ENCODE results near the gene ZBTB16.

The ZBTB16 gene

DNA sequence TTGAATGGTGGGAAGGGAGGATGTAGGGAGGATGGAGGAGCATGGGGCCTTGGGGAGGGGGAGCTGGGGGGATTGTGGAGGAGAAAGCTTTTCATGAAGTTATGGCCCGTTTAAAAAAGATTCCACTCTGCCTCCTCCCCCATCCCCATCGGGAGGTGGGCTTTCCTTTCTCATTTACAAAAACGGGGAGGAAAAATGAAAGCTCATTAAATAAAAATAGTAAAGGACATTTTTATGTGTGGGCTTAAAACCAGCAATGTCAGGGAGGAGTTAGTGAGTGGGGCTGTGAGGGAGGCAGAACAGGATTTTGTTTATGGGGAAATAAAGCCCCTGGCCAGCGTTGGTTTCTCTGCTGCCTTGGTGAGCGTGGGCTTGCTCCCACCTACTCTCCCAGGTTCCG lies 83.2 kb downstream of the ZBTB16 start:
- no peak overlapping the region for H3K4me3 ChIP-seq (IDR thresholded peaks at IDR 0.05; ENCODE audit: insufficient read depth, low read depth, low read length)
- no peaks in the 10 kb centered on the region for H4K20me1 ChIP-seq (ENCODE audit: insufficient read depth)
- H3K9ac ChIP-seq, result no peak overlapping the region
- H3K36me3 ChIP-seq (ENCODE audit: insufficient read depth), result no peaks in the 10 kb centered on the region
- no peaks in the 10 kb centered on the region for H3K79me2 ChIP-seq (ENCODE audit: insufficient read depth, low read depth)
- TF ChIP-seq, protein P1, sequence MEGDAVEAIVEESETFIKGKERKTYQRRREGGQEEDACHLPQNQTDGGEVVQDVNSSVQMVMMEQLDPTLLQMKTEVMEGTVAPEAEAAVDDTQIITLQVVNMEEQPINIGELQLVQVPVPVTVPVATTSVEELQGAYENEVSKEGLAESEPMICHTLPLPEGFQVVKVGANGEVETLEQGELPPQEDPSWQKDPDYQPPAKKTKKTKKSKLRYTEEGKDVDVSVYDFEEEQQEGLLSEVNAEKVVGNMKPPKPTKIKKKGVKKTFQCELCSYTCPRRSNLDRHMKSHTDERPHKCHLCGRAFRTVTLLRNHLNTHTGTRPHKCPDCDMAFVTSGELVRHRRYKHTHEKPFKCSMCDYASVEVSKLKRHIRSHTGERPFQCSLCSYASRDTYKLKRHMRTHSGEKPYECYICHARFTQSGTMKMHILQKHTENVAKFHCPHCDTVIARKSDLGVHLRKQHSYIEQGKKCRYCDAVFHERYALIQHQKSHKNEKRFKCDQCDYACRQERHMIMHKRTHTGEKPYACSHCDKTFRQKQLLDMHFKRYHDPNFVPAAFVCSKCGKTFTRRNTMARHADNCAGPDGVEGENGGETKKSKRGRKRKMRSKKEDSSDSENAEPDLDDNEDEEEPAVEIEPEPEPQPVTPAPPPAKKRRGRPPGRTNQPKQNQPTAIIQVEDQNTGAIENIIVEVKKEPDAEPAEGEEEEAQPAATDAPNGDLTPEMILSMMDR (conservative IDR thresholded peaks at IDR 0.05; ENCODE audit: low read depth, low read length), result no peak
- no peak overlapping the region for H3K27ac ChIP-seq
- H3K4me2 ChIP-seq, result no peak overlapping the region
- H2AFZ ChIP-seq (ENCODE audit: low read depth), result no peak overlapping the region
- H3K4me1 ChIP-seq (ENCODE audit: low read depth, poor library complexity, severe bottlenecking), result no peaks in the 10 kb centered on the region
- no peaks in the 10 kb centered on the region for H3K27me3 ChIP-seq (ENCODE audit: insufficient read depth, low read depth)

DNA sequence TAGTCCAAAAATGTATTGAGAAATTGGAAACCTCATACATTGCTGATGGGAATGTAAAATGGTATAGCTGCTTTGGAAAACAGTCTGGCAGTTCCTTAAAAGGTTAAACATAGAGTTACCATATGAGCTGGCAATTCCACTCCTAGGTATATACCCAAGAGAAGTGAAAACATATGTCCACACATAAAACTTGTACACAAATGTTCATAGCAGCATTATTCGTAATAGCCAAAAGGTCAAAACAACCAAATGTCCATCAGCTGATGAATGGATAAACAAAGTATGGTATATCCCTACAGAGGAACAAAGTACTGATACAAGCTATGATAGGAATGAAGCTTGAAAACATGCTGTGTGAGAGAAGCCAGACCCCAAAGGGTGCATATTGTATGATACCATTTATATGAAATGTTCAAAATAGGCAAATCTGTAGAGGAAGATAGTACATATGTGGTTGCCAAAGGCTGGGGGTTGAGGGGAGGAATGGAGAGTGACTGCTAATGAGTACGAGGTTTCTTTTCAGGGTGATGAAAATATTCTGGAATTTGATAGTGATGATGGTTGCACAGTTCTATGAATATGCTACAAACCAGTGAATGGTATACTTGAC lies 85.8 kb downstream of the ZBTB16 start:
- Histone ChIP-seq H3K27ac (no peak overlapping the region), H3K9ac (no peak overlapping the region), H3K27me3 (ENCODE audit: insufficient read depth, low read depth) (no peaks in the 10 kb centered on the region), H3K36me3 (ENCODE audit: insufficient read depth) (no peaks in the 10 kb centered on the region), H3K4me1 (ENCODE audit: low read depth, poor library complexity, severe bottlenecking) (no peaks in the 10 kb centered on the region), H3K79me2 (ENCODE audit: insufficient read depth, low read depth) (no peaks in the 10 kb centered on the region), H3K4me2 (no peak overlapping the region), H4K20me1 (ENCODE audit: insufficient read depth) (no peaks in the 10 kb centered on the region), H3K4me3 (IDR thresholded peaks at IDR 0.05; ENCODE audit: insufficient read depth, low read depth, low read length) (no peak overlapping the region), H2AFZ (ENCODE audit: low read depth) (no peak overlapping the region)
- TF ChIP-seq, protein P1 (conservative IDR thresholded peaks at IDR 0.05; ENCODE audit: low read depth, low read length), result no peak

DNA sequence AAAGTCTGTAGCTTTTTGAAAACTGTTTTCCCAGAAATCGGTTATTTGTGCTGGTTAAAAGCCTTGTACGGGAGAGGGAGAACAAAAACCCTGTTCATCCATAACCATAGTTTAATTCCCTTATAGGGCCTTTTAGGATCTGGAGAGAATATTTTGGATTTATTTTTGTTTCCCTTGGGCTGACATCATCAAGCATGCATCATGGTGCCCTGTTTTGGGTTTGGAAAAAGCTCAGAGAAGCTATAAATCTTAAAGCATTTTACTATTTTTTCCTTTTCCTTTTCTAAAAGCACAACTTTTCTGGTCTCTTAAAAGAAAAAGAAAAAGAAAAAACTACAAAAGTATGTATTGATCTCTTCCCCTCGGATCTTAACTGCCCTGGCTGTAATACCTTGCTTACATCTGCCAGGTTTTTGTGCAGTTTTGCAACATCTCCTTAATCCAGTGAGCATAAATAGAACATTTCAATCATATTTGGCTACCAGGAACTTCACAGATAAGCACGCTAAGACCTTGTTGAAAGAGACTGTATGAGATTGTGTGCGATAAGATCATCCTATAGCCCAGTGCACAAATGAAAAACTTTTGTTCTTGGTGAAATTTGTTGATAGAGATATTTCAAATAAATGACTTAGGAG lies 88.0 kb downstream of the ZBTB16 start:
- Histone ChIP-seq H3K36me3 (ENCODE audit: insufficient read depth) (no peaks in the 10 kb centered on the region), H3K27ac (no peak overlapping the region), H3K4me2 (no peak overlapping the region), H3K9ac (no peak overlapping the region), H3K79me2 (ENCODE audit: insufficient read depth, low read depth) (no peaks in the 10 kb centered on the region), H4K20me1 (ENCODE audit: insufficient read depth) (no peaks in the 10 kb centered on the region), H3K4me3 (IDR thresholded peaks at IDR 0.05; ENCODE audit: insufficient read depth, low read depth, low read length) (no peak overlapping the region), H3K4me1 (ENCODE audit: low read depth, poor library complexity, severe bottlenecking) (no peaks in the 10 kb centered on the region), H2AFZ (ENCODE audit: low read depth) (no peak overlapping the region), H3K27me3 (ENCODE audit: insufficient read depth, low read depth) (no peaks in the 10 kb centered on the region)
- TF ChIP-seq, protein P1 (conservative IDR thresholded peaks at IDR 0.05; ENCODE audit: low read depth, low read length), result no peak

DNA sequence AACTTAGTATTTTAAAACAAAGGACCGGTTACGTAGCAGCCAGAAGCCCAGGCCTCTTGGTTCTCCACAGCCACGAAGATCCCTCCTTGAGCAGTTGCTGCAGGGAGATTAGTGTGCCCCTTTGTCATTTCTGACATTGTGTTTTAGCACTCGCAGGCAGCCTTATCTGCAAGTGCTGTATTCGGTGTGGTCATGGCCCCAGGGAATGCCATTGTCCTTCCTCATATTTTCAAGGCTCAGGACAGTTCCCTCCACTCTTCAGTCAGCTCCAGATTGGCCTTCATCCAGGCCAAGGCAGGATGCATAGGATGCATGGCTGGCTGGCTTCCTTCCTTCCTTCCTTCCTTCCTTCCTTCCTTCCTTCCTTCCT lies 88.5 kb downstream of the ZBTB16 start:
- no peak overlapping the region for H3K4me3 ChIP-seq (IDR thresholded peaks at IDR 0.05; ENCODE audit: insufficient read depth, low read depth, low read length)
- no peaks in the 10 kb centered on the region for H3K27me3 ChIP-seq (ENCODE audit: insufficient read depth, low read depth)
- H3K36me3 ChIP-seq (ENCODE audit: insufficient read depth), result no peaks in the 10 kb centered on the region
- H3K27ac ChIP-seq, result no peak overlapping the region
- H3K9ac ChIP-seq, result no peak overlapping the region
- TF ChIP-seq, protein P1 (conservative IDR thresholded peaks at IDR 0.05; ENCODE audit: low read depth, low read length), result no peak
- no peaks in the 10 kb centered on the region for H3K79me2 ChIP-seq (ENCODE audit: insufficient read depth, low read depth)
- H2AFZ ChIP-seq (ENCODE audit: low read depth), result no peak overlapping the region
- no peaks in the 10 kb centered on the region for H3K4me1 ChIP-seq (ENCODE audit: low read depth, poor library complexity, severe bottlenecking)
- H4K20me1 ChIP-seq (ENCODE audit: insufficient read depth), result no peaks in the 10 kb centered on the region
- no peak overlapping the region for H3K4me2 ChIP-seq
